ENCODE results near the gene AGBL4.

DNA sequence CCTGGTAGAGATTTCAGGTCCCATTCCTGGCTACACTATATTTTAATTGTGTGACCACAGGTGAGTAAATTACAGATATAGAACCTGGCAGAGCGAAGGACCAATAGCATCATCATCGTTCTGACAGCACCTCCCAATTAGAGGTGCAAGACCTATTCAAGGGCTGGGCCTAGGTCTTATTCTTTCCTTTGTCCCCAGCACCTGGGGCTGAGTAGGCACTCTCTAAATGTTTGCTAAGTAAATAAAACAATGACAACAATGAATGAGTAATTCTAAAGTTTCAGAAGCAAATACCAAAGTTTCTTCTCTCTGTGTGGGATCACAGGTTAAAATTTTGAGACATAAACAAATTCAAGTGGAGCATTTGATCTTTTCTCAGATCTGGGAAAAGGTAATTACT, 1279.7 kb downstream of the AGBL4 start:
- TF ChIP-seq, protein P1, sequence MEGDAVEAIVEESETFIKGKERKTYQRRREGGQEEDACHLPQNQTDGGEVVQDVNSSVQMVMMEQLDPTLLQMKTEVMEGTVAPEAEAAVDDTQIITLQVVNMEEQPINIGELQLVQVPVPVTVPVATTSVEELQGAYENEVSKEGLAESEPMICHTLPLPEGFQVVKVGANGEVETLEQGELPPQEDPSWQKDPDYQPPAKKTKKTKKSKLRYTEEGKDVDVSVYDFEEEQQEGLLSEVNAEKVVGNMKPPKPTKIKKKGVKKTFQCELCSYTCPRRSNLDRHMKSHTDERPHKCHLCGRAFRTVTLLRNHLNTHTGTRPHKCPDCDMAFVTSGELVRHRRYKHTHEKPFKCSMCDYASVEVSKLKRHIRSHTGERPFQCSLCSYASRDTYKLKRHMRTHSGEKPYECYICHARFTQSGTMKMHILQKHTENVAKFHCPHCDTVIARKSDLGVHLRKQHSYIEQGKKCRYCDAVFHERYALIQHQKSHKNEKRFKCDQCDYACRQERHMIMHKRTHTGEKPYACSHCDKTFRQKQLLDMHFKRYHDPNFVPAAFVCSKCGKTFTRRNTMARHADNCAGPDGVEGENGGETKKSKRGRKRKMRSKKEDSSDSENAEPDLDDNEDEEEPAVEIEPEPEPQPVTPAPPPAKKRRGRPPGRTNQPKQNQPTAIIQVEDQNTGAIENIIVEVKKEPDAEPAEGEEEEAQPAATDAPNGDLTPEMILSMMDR (IDR thresholded peaks at IDR 0.05; ENCODE audit: borderline replicate concordance, extremely low read depth, low read length, poor library complexity, severe bottlenecking) = no peak
- no peak for TF ChIP-seq EZH2 (IDR thresholded peaks at IDR 0.05; ENCODE audit: borderline replicate concordance, low read depth, low read length, severe bottlenecking)
